ENCODE measurements around the gene SKOR2. TPM values are rescaled to one million over a fixed set of nuclear protein-coding genes. Genes with fewer than 3 reads are reported as not detected.

SKOR2 gene
- total and polyA plus RNA-seq, 12 donors, result not detected

DNA sequence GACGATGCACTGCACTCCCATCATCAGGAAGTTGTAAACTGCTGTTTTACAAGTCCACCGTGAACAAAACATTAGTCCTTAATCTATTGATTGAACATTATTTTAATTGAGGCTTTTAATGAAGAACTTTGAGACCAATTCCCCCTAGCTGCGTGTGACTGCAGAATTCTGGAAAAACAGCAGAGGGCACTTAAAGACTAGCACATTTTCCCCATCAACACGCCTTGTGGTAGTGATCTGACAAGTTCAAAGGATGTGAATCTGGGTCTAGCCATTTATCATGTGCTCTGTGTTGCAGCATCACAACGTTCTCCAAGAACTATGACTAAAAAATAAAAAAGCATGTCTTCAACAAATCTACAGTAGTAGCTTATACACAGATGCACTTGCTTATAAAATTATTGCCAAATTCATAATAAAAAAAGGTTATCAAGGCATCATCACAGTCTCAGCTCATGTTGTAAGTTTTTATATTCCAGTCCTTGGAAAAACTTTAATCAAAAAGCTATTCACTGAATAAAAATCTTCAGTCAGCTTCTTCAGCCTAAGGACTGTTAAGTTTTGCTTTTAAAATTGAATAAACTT is 35.8 kb downstream of the SKOR2 start:
- DNase-seq (peak in 1 of 2 donors; percentile 5), ATAC-seq (peak in 3 of 8 donors; percentile 49 to 73 (median 64))
- Histone ChIP-seq H3K27ac (no peak overlapping the region), H3K36me3 (no peaks in the 10 kb centered on the region), H3K4me3 (no peak overlapping the region), H3K27me3 (peaks cover 0 to 92% (median 70%) of the 10 kb centered on the region in 7 donors), H3K9me3 (no peaks in the 10 kb centered on the region), H3K4me1 (no peaks in the 10 kb centered on the region)
- 0 to 2% methylated on average over 5 of the region's 5 CpGs for WGBS, 2 donors
- TF ChIP-seq, protein P1, sequence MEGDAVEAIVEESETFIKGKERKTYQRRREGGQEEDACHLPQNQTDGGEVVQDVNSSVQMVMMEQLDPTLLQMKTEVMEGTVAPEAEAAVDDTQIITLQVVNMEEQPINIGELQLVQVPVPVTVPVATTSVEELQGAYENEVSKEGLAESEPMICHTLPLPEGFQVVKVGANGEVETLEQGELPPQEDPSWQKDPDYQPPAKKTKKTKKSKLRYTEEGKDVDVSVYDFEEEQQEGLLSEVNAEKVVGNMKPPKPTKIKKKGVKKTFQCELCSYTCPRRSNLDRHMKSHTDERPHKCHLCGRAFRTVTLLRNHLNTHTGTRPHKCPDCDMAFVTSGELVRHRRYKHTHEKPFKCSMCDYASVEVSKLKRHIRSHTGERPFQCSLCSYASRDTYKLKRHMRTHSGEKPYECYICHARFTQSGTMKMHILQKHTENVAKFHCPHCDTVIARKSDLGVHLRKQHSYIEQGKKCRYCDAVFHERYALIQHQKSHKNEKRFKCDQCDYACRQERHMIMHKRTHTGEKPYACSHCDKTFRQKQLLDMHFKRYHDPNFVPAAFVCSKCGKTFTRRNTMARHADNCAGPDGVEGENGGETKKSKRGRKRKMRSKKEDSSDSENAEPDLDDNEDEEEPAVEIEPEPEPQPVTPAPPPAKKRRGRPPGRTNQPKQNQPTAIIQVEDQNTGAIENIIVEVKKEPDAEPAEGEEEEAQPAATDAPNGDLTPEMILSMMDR (IDR thresholded peaks at IDR 0.05), result peak in 8 of 9 donors; percentile 20 to 72 (median 60)
- intact Hi-C loops (cut with DNase I), result loop anchor here (1.0 to 5.0 kb wide), 3 partner anchors 532 to 534 kb away; no protein-coding TSS in a partner anchor

DNA sequence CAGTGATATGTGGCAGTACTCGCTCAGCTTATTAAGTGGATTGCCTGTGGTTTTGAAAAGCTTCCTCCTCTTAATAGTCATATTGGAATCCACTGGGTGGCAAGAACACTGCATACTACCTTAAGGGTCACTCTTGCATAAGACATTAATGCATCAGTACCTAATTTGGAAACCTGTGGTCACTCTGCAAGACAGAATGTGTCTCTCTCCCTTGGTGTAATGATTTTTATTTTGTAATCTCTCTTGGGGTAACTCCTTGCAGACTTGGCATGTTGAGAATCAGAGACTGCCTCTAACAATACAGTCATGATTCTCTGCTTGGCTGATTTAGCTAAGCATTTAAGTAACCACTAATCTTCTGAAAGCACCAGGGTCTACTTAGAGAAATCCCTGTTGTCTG is 42.3 kb downstream of the SKOR2 start:
- Histone ChIP-seq H3K27ac (no peak overlapping the region), H3K4me3 (no peak overlapping the region), H3K4me1 (peaks cover 0 to 5% (median 0%) of the 10 kb centered on the region in 9 donors), H3K27me3 (peaks cover 0 to 69% (median 46%) of the 10 kb centered on the region in 7 donors), H3K36me3 (no peaks in the 10 kb centered on the region), H3K9me3 (no peaks in the 10 kb centered on the region)
- TF ChIP-seq, protein P1 (IDR thresholded peaks at IDR 0.05), result no peak
- 90 to 98% methylated on average over 1 of the region's 1 CpG for WGBS, 2 donors
- intact Hi-C loops (cut with DNase I), result loop anchor here in 3 of 10 donors (5.0 kb wide), 2 partner anchors 107 to 157 kb away; no protein-coding TSS in a partner anchor
- ATAC-seq, result no peak
- DNase-seq, result no peak

DNA sequence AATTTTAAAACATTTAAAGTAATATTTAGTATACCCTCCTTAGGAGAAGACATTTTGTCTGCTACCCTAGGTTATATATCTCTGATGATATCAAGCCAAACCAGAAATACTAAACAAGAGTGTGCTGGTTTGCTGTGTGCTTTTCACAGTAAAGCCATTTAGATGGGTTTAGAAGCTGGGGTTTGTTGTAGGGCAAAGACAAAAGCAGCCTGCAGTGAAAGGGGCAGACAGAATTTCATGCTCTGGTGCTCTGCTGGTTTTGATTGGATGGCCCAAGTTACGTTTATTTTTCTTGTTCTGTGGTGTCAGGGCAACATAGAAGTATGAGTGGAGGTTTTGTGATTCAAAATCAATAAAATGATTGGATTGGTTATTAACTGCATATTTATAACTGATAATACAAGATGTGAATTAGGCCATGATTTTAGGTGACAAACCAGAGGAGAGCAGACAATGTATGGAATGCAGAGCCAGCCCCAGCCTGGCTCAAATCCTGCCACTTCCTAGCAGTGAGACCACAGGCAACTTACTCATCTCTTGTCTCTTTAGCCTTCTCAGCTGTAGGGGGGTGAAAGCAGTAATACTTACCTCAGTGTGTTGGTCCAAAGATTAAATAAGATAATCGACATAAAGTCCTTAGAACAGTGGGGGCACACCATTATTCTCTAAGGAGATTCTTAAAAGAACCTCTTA is 44.4 kb downstream of the SKOR2 start:
- intact Hi-C loops (cut with DNase I), result loop anchor here in 4 of 10 donors (2.0 to 5.0 kb wide), 3 partner anchors 105 to 155 kb away; no protein-coding TSS in a partner anchor
- H3K4me1 ChIP-seq, result peaks cover 0 to 10% (median 0%) of the 10 kb centered on the region in 9 donors
- DNase-seq, result no peak
- no peak for ATAC-seq
- TF ChIP-seq, protein P1 (IDR thresholded peaks at IDR 0.05), result no peak
- H3K27ac ChIP-seq, result no peak overlapping the region
- H3K9me3 ChIP-seq, result no peaks in the 10 kb centered on the region
- H3K4me3 ChIP-seq, result no peak overlapping the region
- peaks cover 0 to 49% (median 33%) of the 10 kb centered on the region in 7 donors for H3K27me3 ChIP-seq
- 58% methylated on average over 2 of the region's 2 CpGs for WGBS, 2 donors
- no peaks in the 10 kb centered on the region for H3K36me3 ChIP-seq

DNA sequence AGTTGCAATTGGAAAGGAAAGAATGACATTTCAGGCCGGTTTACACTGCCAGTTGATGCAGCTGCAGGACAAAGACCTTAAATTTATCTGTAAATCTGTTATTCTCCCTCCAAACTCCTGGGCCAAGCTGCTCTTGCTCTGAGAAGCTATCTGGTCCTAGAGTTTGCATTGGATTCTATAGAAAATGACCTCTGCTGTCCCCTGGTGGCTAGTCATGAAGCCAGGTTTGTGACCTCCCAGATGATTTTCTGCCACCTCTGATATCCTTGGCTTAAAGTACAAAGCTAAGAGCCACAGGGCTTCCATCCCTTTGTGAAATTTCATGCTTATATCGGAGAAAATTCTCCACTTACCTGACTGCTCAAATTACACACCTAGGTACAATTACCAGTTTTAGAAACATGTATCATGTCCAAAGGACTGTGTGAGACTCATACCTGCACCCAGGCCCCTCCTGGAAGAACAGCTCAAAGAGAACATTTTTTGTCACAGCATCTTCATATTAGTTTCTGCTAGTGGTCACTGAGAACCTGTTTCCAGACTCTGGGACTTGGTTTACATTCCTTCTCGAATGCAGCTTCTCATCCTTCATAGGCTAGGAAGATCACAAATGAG is 46.4 kb downstream of the SKOR2 start:
- peaks cover 0 to 3% (median 0%) of the 10 kb centered on the region in 11 donors for H3K9me3 ChIP-seq
- DNase-seq (peak in 1 of 2 donors; percentile 15), ATAC-seq (peak in 1 of 8 donors; percentile 47)
- H3K4me3 ChIP-seq, result no peak overlapping the region
- no peaks in the 10 kb centered on the region for H3K36me3 ChIP-seq
- intact Hi-C loops (cut with DNase I), result loop anchor here in 9 of 10 donors (1.0 to 5.0 kb wide), 5 partner anchors 103 to 153 kb away; no protein-coding TSS in a partner anchor
- peaks cover 0 to 10% (median 0%) of the 10 kb centered on the region in 9 donors for H3K4me1 ChIP-seq
- TF ChIP-seq, protein P1 (IDR thresholded peaks at IDR 0.05), result peak; percentile 47 to 83 (median 76)
- no peak overlapping the region for H3K27ac ChIP-seq
- 44 to 57% methylated on average over 3 of the region's 3 CpGs for WGBS, 2 donors
- peaks cover 0 to 30% (median 18%) of the 10 kb centered on the region in 7 donors for H3K27me3 ChIP-seq

Data from heart right ventricle (tissue), 16 donors.